ENCODE data around the gene PHLPP1.

PHLPP1 gene

DNA sequence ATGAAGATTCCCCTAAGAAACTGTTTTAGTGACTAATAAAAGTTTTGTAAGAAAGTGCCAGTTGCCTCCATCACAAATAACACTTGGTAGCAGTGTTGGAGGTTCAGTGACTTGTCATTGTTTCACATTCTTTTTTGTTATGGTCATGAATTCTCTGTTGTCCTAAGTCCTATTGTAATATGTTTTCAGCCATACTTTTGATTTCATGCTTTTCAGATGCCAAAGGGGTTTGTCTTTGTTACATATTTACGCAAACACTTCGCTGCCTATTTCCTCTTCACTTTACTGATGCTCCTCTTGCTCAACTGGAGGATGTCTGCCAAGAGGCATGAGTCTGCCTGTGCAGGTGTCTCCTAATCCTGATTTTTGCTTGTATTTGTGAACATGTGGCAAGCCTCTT, 66.6 kb downstream of the PHLPP1 start:
- TF ChIP-seq, protein P1, sequence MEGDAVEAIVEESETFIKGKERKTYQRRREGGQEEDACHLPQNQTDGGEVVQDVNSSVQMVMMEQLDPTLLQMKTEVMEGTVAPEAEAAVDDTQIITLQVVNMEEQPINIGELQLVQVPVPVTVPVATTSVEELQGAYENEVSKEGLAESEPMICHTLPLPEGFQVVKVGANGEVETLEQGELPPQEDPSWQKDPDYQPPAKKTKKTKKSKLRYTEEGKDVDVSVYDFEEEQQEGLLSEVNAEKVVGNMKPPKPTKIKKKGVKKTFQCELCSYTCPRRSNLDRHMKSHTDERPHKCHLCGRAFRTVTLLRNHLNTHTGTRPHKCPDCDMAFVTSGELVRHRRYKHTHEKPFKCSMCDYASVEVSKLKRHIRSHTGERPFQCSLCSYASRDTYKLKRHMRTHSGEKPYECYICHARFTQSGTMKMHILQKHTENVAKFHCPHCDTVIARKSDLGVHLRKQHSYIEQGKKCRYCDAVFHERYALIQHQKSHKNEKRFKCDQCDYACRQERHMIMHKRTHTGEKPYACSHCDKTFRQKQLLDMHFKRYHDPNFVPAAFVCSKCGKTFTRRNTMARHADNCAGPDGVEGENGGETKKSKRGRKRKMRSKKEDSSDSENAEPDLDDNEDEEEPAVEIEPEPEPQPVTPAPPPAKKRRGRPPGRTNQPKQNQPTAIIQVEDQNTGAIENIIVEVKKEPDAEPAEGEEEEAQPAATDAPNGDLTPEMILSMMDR (IDR thresholded peaks at IDR 0.05) = no peak

DNA sequence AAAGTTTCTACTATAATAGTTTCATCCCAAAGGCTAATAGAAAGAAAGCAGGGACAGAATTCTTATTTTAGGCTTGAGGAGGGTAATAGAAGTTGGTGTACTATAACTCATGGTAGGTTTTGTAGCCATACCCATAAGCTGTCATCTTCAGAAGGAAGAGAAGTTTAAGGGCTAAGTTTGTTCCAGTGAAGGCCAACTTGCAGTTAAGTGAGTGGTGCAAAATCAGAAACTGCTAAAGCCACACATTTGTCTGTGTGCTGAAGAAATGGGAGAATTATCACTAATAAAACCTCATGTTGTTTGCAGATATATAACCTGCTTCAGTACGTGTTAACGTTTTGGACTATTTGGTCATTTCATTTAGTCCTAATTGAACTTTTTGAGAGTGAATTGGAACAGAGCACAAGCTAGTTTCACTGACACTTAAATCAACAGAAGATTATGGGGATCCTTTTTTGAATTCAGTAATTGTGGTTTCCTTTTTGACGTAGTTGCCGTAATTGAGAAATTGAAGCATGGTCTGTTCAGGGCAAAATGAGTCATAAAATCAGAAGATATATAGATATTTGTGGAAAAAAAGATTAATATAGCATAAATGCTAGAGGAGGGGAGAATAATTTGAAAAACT, 69.1 kb downstream of the PHLPP1 start:
- TF ChIP-seq, protein P1 (IDR thresholded peaks at IDR 0.05) = no peak

DNA sequence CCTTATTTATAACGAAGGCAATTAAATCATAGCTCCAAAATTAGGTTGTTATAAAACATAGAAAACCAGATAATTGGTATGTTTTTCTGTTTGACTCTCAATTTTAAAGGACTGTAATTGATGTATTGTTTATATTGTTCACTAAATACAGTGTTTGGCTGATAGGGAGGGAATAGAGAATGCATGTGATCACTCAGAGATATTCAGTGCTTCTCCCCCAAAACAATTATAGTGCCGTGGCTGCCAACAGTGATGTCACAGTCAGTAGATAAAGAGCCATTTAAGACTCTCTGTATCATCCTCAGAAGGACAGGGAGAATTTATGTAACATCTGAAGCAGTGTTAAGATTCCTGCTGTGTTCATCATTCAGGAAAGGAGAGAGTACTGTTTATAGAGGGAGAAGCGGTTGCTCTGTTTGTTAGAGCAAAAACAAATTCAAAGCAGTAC, 69.6 kb downstream of the PHLPP1 start:
- TF ChIP-seq, protein P1 (IDR thresholded peaks at IDR 0.05) = no peak

DNA sequence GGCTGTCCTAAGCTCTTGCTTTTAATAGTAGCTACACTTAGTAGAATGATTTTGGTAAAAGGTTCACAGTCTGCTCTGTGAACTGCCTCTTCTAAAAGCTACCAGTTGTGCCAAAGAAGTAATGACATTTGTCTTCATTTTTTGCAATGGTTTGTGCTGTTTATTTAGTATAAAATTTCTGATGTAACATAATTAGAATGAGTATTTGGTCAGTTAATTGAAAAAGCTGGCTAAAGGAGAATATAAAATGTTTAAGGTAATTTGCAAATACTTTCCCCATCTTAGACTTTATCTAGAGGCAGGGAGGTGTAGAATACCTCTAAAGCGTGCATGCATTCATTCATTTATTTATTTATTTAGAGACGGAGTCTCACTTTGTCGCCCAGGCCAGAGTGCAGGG, 71.3 kb downstream of the PHLPP1 start:
- TF ChIP-seq, protein P1 (IDR thresholded peaks at IDR 0.05) = no peak

DNA sequence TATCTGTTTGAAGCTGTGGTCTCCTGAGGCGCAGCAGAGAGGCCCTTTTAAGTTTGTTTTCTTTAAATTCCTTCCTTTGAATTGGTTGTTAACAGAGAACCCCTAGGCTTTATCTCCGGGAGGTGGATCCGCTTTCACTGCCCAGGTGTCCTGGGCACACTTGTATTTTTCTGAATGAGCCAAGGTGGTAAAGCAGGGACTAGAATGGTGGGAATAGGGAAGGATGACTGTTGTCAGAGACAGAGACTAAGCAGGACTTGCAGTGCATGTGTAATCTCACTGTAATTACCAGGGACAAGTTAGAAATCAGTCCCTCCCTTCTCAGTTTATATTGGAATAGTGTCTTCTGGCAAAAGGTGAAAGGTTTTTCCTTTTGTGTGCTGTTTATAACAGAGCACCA, 72.8 kb downstream of the PHLPP1 start:
- TF ChIP-seq, protein P1 (IDR thresholded peaks at IDR 0.05) = no peak

DNA sequence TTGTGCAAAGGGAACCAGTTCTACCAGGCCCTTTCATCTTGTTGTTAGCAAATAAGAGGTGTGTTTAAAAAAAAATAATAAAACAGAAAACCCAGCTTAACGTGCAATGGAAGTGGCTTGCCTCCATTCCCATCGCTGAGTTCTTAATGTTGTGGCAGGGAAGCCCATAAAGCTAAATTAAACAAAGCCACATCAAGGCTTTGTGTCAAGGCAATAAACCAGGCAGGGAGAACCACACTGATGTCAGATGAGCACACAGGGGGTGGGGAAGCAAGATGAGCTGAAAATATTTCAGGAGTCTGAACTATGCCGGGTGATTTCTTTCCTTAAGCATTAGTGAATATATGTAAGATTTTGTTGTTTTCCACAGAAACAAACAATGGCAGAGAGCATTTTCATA, 73.5 kb downstream of the PHLPP1 start:
- TF ChIP-seq, protein P1 (IDR thresholded peaks at IDR 0.05) = no peak

DNA sequence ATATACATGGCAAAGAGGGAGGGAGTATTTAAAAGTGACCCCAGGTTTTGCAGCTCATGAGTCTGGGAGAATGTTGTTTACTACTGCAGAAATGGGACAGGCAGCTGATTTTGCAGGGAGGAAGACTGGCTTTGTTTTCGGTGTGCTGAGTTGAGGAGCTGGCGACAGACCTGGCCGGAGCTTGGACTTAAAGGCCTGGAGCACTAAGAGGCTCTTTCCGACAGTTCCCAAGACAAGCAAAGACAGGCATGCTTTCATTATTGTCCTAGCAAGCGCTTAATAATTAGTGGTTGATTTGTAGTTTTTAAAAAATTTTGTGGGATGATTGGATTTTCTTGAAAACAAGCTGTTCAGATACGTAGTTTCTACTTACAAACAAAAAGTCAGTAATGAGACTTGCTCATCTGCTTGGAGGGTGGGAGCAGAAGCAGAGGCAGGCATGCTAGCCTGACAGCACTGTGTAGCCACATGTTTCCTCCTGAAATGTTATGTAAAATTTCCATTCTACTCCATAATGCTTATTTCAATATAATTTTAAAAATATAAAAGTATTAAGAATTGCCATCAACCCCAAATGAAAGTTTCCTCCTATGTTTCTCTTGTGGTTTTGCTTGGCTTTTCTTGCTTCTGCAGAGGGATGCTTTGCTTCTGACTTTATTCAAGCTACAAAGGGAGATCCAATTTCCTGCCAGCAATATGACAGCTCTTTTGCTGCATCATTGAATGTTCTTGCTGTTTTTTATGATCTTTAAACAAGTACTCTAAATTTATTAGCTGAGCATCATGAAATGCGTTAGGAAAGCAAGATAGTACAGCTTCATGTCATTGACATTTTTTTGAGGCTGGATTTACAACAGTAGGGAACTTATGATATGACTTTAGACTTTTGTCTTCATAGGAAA, 75.8 kb downstream of the PHLPP1 start:
- TF ChIP-seq, protein P1 (IDR thresholded peaks at IDR 0.05) = no peak

All from LNCAP (cell line).